HepG2 (cell line): ENCODE data around the gene LMNA. TPM values are rescaled to one million over a fixed set of nuclear protein-coding genes. Genes with fewer than 3 reads are reported as not detected.
A peak's percentile ranks its signal among the peaks of the same experiment; 100 is the strongest.

Experiments used
- FOXC1 ChIP-seq: sonication (generic); formaldehyde crosslinking; IDR thresholded peaks from 2 replicates; pipeline ENCODE4 v1.8.0; 2022; ENCODE audit warnings: mild to moderate bottlenecking, missing genetic modification reagents, borderline replicate concordance
- GFI1 ChIP-seq: sonication (generic); formaldehyde crosslinking; IDR thresholded peaks from 2 replicates; pipeline ENCODE4 v1.5.0; 2020; ENCODE audit warnings: missing genetic modification reagents, mild to moderate bottlenecking, borderline replicate concordance
- HNRNPLL ChIP-seq: fragments of 200-400 bp; formaldehyde crosslinking; IDR thresholded peaks from 2 replicates; pipeline ENCODE4 v1.6.1; 2017; ENCODE audit warnings: mild to moderate bottlenecking, low read depth, low read length; ENCODE audit not compliant: poor library complexity, severe bottlenecking
- KAT8 ChIP-seq: IDR thresholded peaks from 2 replicates; pipeline ENCODE4 v1.6.1; 2016; ENCODE audit warnings: missing genetic modification reagents, missing compliant biosample characterization
- MED1 ChIP-seq: sonication (generic); formaldehyde crosslinking; IDR thresholded peaks from 2 replicates; pipeline ENCODE4 v1.4.0; 2020; ENCODE audit warnings: missing genetic modification reagents
- MXD4 ChIP-seq: IDR thresholded peaks from 2 replicates; pipeline ENCODE4 v1.6.1; 2016; ENCODE audit warnings: mild to moderate bottlenecking, missing biosample characterization, missing genetic modification reagents
- MYC ChIP-seq: sonication (generic); formaldehyde crosslinking; IDR thresholded peaks from 2 replicates; pipeline ENCODE4 v1.9.0; 2021; ENCODE audit warnings: missing genetic modification reagents, borderline replicate concordance
- PRDM10 ChIP-seq: sonication (generic); formaldehyde crosslinking; IDR thresholded peaks from 2 replicates; pipeline ENCODE4 v1.4.0; 2020; ENCODE audit warnings: low read depth, missing genetic modification reagents
- RAD21 ChIP-seq: fragments of 450-650 bp; formaldehyde crosslinking; IDR thresholded peaks from 2 replicates; pipeline ENCODE4 v1.5.0; 2020; ENCODE audit warnings: mild to moderate bottlenecking
- ZBTB8A ChIP-seq: sonication (generic); formaldehyde crosslinking; IDR thresholded peaks from 2 replicates; pipeline ENCODE4 v1.4.0; 2020; ENCODE audit warnings: mild to moderate bottlenecking, low read depth, missing genetic modification reagents, borderline replicate concordance
- ZNF292 ChIP-seq: sonication (generic); formaldehyde crosslinking; IDR thresholded peaks from 2 replicates; pipeline ENCODE4 v1.8.1; 2022; ENCODE audit warnings: mild to moderate bottlenecking, low read depth, missing genetic modification reagents, borderline replicate concordance
- ZNF558 ChIP-seq: sonication (generic); formaldehyde crosslinking; IDR thresholded peaks from 2 replicates; pipeline ENCODE4 v1.9.0; 2022; ENCODE audit warnings: mild to moderate bottlenecking, missing genetic modification reagents, borderline replicate concordance
- ZNF724P ChIP-seq: sonication (generic); formaldehyde crosslinking; IDR thresholded peaks from 2 replicates; pipeline ENCODE4 v1.8.0; 2022; ENCODE audit warnings: missing genetic modification reagents, borderline replicate concordance
- polyA plus RNA-seq, 8 experiments: library from polyadenylated mRNA; depleted of rRNA in 3 of 8; stranded (reverse) in 7 of 8; unstranded in 1 of 8; fragments of >200 nt; fragmentation: Illumina TruSeq in 4 of 8; extraction: Trizol in 4 of 8; gene quantifications; 2 replicates each; pipeline versions ENCODE4 v1.2.1 to v1.2.3, GENCODE V29; 2011 to 2016; ENCODE audit warnings: low read depth in 4 of 8, missing spikeins in 1 of 8, mixed read lengths in 1 of 8; ENCODE audit not compliant: insufficient read depth in 1 of 8
- total RNA-seq, 5 experiments: library from RNA; depleted of rRNA; stranded (reverse); fragments of >200 nt; fragmentation: Illumina TruSeq; extraction: Trizol; gene quantifications; 2 replicates each; pipeline ENCODE4 v1.2.3, GENCODE V29; 2016; ENCODE audit warnings: low read depth in 1 of 5
- TF ChIP-seq, protein P1 (sequence below), 2 experiments: sonication (generic) in 1 of 2; formaldehyde crosslinking in 1 of 2; IDR thresholded peaks; 2 replicates each; pipeline versions ENCODE4 v1.5.1 to v1.6.1; 2011 to 2020; ENCODE audit warnings: borderline replicate concordance in 1 of 2, low read depth in 1 of 2, low read length in 1 of 2, mild to moderate bottlenecking in 1 of 2, missing genetic modification reagents in 1 of 2, moderate library complexity in 1 of 2
- TF ChIP-seq, protein P2 (sequence below): sonication (generic); formaldehyde crosslinking; IDR thresholded peaks from 2 replicates; pipeline ENCODE4 v1.4.0; 2020; ENCODE audit warnings: missing genetic modification reagents
- TF ChIP-seq, protein P3 (sequence below): sonication (generic); formaldehyde crosslinking; conservative IDR thresholded peaks from 2 replicates; pipeline ENCODE4 v1.4.0; 2020; ENCODE audit warnings: mild to moderate bottlenecking, missing genetic modification reagents, moderate library complexity

Gene LMNA
- total and polyA plus RNA-seq, 2 of the 13 experiments (the other 11 are each of a cell fraction or from before 2014, with no cell fraction given): 107 to 225 TPM

DNA sequence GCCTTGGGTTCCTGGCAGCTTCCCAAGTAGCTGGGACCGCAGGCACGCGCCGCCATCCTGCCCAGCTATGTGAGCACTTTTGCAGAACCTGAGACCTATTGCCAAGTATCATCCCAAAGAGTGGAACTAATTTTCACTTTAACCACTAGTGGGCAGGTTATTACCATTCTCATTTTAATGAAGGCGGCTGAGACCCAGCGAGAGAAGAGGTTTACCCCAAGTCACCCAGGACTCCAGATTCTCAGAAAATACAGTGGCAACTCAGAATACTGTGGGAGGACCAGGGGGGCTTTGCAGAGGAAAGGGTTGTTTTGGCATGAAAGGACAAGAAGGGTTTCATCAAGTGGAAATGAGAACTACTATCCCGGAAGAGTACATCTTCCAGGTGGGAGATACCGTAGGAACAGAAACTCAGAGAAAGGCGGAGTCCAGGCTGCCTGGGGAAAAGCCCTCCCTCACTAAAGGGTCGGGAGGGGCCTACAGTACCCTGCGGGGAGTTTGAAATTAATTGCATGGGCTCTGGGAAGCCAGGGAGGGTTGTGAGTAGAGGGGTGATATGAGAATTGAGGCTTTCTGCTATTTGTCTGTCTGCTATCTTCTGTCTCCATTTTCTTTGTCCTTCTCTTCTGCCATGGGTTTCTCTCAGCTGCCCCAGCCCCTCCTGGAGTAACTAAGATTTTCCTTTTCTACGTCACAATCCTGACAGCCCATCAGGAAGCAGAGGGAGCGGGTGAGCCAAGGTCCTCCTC is 31.7 kb downstream of the LMNA start (continued):
- TF ChIP-seq, protein P1, sequence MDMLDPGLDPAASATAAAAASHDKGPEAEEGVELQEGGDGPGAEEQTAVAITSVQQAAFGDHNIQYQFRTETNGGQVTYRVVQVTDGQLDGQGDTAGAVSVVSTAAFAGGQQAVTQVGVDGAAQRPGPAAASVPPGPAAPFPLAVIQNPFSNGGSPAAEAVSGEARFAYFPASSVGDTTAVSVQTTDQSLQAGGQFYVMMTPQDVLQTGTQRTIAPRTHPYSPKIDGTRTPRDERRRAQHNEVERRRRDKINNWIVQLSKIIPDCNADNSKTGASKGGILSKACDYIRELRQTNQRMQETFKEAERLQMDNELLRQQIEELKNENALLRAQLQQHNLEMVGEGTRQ (IDR thresholded peaks at IDR 0.05; ENCODE audit: low read depth, low read length): no peak
- TF ChIP-seq, protein P1 (CRISPR knock-in tag; IDR thresholded peaks at IDR 0.05; ENCODE audit: borderline replicate concordance): no peak
- TF ChIP-seq ZNF292 (CRISPR knock-in tag): no peak
- TF ChIP-seq MED1 (CRISPR knock-in tag): peak; percentile 25
- TF ChIP-seq ZNF558 (CRISPR knock-in tag): no peak
- TF ChIP-seq, protein P2, sequence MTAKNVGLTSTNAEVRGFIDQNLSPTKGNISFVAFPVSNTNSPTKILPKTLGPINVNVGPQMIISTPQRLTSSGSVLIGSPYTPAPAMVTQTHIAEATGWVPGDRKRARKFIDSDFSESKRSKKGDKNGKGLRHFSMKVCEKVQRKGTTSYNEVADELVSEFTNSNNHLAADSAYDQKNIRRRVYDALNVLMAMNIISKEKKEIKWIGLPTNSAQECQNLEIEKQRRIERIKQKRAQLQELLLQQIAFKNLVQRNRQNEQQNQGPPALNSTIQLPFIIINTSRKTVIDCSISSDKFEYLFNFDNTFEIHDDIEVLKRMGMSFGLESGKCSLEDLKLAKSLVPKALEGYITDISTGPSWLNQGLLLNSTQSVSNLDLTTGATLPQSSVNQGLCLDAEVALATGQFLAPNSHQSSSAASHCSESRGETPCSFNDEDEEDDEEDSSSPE (CRISPR knock-in tag): 0 out of 2 replicates have a peak, but pooled peaks have one; percentile 15
- TF ChIP-seq ZNF724P: no peak
- TF ChIP-seq, protein P3, sequence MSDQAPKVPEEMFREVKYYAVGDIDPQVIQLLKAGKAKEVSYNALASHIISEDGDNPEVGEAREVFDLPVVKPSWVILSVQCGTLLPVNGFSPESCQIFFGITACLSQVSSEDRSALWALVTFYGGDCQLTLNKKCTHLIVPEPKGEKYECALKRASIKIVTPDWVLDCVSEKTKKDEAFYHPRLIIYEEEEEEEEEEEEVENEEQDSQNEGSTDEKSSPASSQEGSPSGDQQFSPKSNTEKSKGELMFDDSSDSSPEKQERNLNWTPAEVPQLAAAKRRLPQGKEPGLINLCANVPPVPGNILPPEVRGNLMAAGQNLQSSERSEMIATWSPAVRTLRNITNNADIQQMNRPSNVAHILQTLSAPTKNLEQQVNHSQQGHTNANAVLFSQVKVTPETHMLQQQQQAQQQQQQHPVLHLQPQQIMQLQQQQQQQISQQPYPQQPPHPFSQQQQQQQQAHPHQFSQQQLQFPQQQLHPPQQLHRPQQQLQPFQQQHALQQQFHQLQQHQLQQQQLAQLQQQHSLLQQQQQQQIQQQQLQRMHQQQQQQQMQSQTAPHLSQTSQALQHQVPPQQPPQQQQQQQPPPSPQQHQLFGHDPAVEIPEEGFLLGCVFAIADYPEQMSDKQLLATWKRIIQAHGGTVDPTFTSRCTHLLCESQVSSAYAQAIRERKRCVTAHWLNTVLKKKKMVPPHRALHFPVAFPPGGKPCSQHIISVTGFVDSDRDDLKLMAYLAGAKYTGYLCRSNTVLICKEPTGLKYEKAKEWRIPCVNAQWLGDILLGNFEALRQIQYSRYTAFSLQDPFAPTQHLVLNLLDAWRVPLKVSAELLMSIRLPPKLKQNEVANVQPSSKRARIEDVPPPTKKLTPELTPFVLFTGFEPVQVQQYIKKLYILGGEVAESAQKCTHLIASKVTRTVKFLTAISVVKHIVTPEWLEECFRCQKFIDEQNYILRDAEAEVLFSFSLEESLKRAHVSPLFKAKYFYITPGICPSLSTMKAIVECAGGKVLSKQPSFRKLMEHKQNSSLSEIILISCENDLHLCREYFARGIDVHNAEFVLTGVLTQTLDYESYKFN (CRISPR knock-in tag): peak; percentile 55
- TF ChIP-seq PRDM10 (CRISPR knock-in tag): 0 out of 2 replicates have a peak, but pooled peaks have one; percentile 46
- peak; percentile 32; the same call in 1 of the 2 replicates for TF ChIP-seq KAT8
- TF ChIP-seq RAD21: peak; percentile 92
- 0 out of 2 replicates have a peak, but pooled peaks have one; percentile 38 for TF ChIP-seq GFI1 (CRISPR knock-in tag)
- TF ChIP-seq MXD4: peak; percentile 30; the same call in 1 of the 2 replicates
- no peak for TF ChIP-seq ZBTB8A
- no peak for TF ChIP-seq FOXC1 (CRISPR knock-in tag)
- no peak for TF ChIP-seq HNRNPLL
- TF ChIP-seq MYC (CRISPR knock-in tag): no peak
